Activated B cell treated with CpG ODN at 0.5 μM for 24 hours (primary cell): ENCODE data around the gene EVX2. TPM values are rescaled to one million over a fixed set of nuclear protein-coding genes. Genes with fewer than 3 reads are reported as not detected.

ENCODE experiments used
- ATAC-seq: fragments of 200-7000 bp; cut with Tn5 transposase; one replicate; pipeline ENCODE4 v1.10.0; 2021; ENCODE audit warnings: low read depth, mild to moderate bottlenecking, moderate library complexity
- CTCF ChIA-PET: fragments of 350-600 bp; sonication (Branson Sonifier 250); formaldehyde crosslinking; loops from one replicate; lab custom pipeline; 2021; ENCODE audit warnings: antibody characterized with exemption; lab: Charles Lee
- POLR2A ChIA-PET: fragments of 350-600 bp; sonication (Branson Sonifier 250); formaldehyde crosslinking; loops from one replicate; lab custom pipeline; 2021; ENCODE audit warnings: antibody characterized with exemption; lab: Charles Lee
- DNase-seq: peaks from one replicate; pipeline ENCODE4 v3.0.0; 2022
- H3K27ac Mint-ChIP-seq: one replicate; pipeline ENCODE4 v1.8.0; 2020; ENCODE audit warnings: mixed read lengths
- H3K27me3 Mint-ChIP-seq: one replicate; pipeline ENCODE4 v1.8.0; 2021; ENCODE audit warnings: mixed read lengths
- H3K36me3 Mint-ChIP-seq: one replicate; pipeline ENCODE4 v1.8.0; 2021; ENCODE audit warnings: low read depth, mixed read lengths
- H3K4me1 Mint-ChIP-seq: one replicate; pipeline ENCODE4 v1.8.0; 2021; ENCODE audit warnings: mixed read lengths
- H3K4me3 Mint-ChIP-seq: one replicate; pipeline ENCODE4 v1.8.0; 2020; ENCODE audit warnings: mild to moderate bottlenecking, mixed read lengths
- H3K9me3 Mint-ChIP-seq: one replicate; pipeline ENCODE4 v1.8.0; 2020; ENCODE audit warnings: mixed read lengths
- CTCF ChIP-seq: fragments of 200-600 bp; IDR thresholded peaks from one replicate; pipeline ENCODE4 v1.8.0; 2022; ENCODE audit warnings: antibody characterized with exemption, mild to moderate bottlenecking
- intact Hi-C: fragments of 100-400 bp; cut with micrococcal nuclease; formaldehyde crosslinking; loops from one replicate; pipeline ENCODE4 v1.15.1; 2024
- total RNA-seq: library from RNA; stranded (reverse); gene quantifications from 2 replicates; pipeline ENCODE4 v1.2.3, GENCODE V29; 2022

The EVX2 gene
- total RNA-seq, 1 donor from 2014 or later = not detected

- Mint-ChIP-seq H3K9me3 (peaks cover 3% of the 10 kb centered on the region), H3K27ac (peak overlapping the region; percentile 35), H3K4me1 (peaks cover 5% of the 10 kb centered on the region), H3K36me3 (no peaks in the 10 kb centered on the region), H3K27me3 (peaks cover 72% of the 10 kb centered on the region), H3K4me3 (no peak overlapping the region)
- DNase-seq (no peak), ATAC-seq (no peak)
- ChIA-PET CTCF (no interaction called here), POLR2A (interaction anchor here (0.7 kb wide), 1 partner anchor 14 kb away, joined by 7 read pairs; no protein-coding TSS in a partner anchor)
- TF ChIP-seq CTCF = no peak
- intact Hi-C loops = loop anchor here (2.0 kb wide), 2 partner anchors 26 to 46 kb away; no protein-coding TSS in a partner anchor
These were observed 903 bp upstream of the EVX2 start for GRCh38 chr2:176084611-176085119.

- H3K27ac Mint-ChIP-seq = peak overlapping the region; percentile 41
- no peak for DNase-seq
- no peak for ATAC-seq
- H3K9me3 Mint-ChIP-seq = peaks cover 4% of the 10 kb centered on the region
- no peak for TF ChIP-seq CTCF
- H3K27me3 Mint-ChIP-seq = peaks cover 72% of the 10 kb centered on the region
- peaks cover 7% of the 10 kb centered on the region for H3K4me1 Mint-ChIP-seq
- ChIA-PET CTCF (interaction anchor here (1.1 kb wide), 1 partner anchor 44 kb away, joined by 3 read pairs; no protein-coding TSS in a partner anchor), POLR2A (no interaction called here)
- intact Hi-C loops = no loop called here
- peaks cover 5% of the 10 kb centered on the region for H3K36me3 Mint-ChIP-seq
- H3K4me3 Mint-ChIP-seq = no peak overlapping the region
These were observed 674 bp downstream of the EVX2 start for GRCh38 chr2:176082824-176083751.

GRCh38 chr2:176082525-176082823 is 1.3 kb downstream of the EVX2 start:
- Mint-ChIP-seq H3K27ac (no peak overlapping the region), H3K4me3 (no peak overlapping the region), H3K36me3 (peaks cover 5% of the 10 kb centered on the region), H3K4me1 (peaks cover 7% of the 10 kb centered on the region), H3K9me3 (peaks cover 4% of the 10 kb centered on the region), H3K27me3 (peaks cover 68% of the 10 kb centered on the region)
- TF ChIP-seq CTCF = no peak
- ATAC-seq = no peak
- ChIA-PET CTCF (interaction anchor here (1.1 kb wide), 1 partner anchor 45 kb away, joined by 3 read pairs; no protein-coding TSS in a partner anchor), POLR2A (no interaction called here)
- DNase-seq = no peak
- intact Hi-C loops = no loop called here

- Mint-ChIP-seq H3K9me3 (peaks cover 3% of the 10 kb centered on the region), H3K4me1 (peaks cover 7% of the 10 kb centered on the region), H3K27ac (no peak overlapping the region), H3K36me3 (peaks cover 5% of the 10 kb centered on the region), H3K27me3 (peaks cover 64% of the 10 kb centered on the region), H3K4me3 (no peak overlapping the region)
- ChIA-PET POLR2A (no interaction called here), CTCF (interaction anchor here (1.1 kb wide), 1 partner anchor 45 kb away, joined by 3 read pairs; no protein-coding TSS in a partner anchor)
- no peak for TF ChIP-seq CTCF
- ATAC-seq = no peak
- intact Hi-C loops = no loop called here
- peak; percentile 15 for DNase-seq
These were observed 1.8 kb downstream of the EVX2 start for GRCh38 chr2:176081837-176082524.
